ENCODE results near the gene PHF1. TPM values are rescaled to one million over a fixed set of nuclear protein-coding genes. Genes with fewer than 3 reads are reported as not detected.
A peak's percentile ranks its signal among the peaks of the same experiment; 100 is the strongest.

Gene PHF1
- total RNA-seq, 1 donor from 2014 or later: 13.7 TPM

GRCh38 chr6:33433001-33433543 lies 22.3 kb downstream of the PHF1 start:
- DNase-seq: no peak

GRCh38 chr6:33433544-33434191 lies 22.9 kb downstream of the PHF1 start:
- no peak for DNase-seq

- no peak for DNase-seq
Measured at GRCh38 chr6:33434961-33435360, 24.1 kb downstream of the PHF1 start.

GRCh38 chr6:33437666-33438065 lies 26.9 kb downstream of the PHF1 start:
- no peak for DNase-seq

GRCh38 chr6:33438978-33439594 lies 28.3 kb downstream of the PHF1 start:
- DNase-seq: no peak

GRCh38 chr6:33439956-33440648 lies 29.3 kb downstream of the PHF1 start:
- DNase-seq: no peak

- DNase-seq: no peak
Measured at GRCh38 chr6:33440649-33441309, 30.0 kb downstream of the PHF1 start.

GRCh38 chr6:33441457-33441856 lies 30.6 kb downstream of the PHF1 start:
- DNase-seq: no peak

- DNase-seq: no peak
Measured at GRCh38 chr6:33442283-33442682, 31.5 kb downstream of the PHF1 start.

- no peak for DNase-seq
Measured at GRCh38 chr6:33443025-33443424, 32.2 kb downstream of the PHF1 start.

GRCh38 chr6:33443619-33444504 lies 33.0 kb downstream of the PHF1 start:
- no peak for DNase-seq

- DNase-seq: no peak
Measured at GRCh38 chr6:33445119-33445603, 34.3 kb downstream of the PHF1 start.

GRCh38 chr6:33446356-33446755 lies 35.5 kb downstream of the PHF1 start:
- DNase-seq: no peak

GRCh38 chr6:33450434-33450833 lies 39.6 kb downstream of the PHF1 start:
- DNase-seq: no peak

GRCh38 chr6:33451606-33452005 lies 40.8 kb downstream of the PHF1 start:
- DNase-seq: no peak

GRCh38 chr6:33452496-33452895 lies 41.7 kb downstream of the PHF1 start:
- no peak for DNase-seq

GRCh38 chr6:33453393-33454008 lies 42.7 kb downstream of the PHF1 start:
- DNase-seq: no peak

GRCh38 chr6:33454009-33454946 lies 43.5 kb downstream of the PHF1 start, which contains the start of gene ZBTB9:
Gene ZBTB9 (plus strand): TSS chr6:33454576. CDS start chr6:33455101, 525 bp downstream.
- peak; percentile 91 for DNase-seq

GRCh38 chr6:33455051-33455450 lies 44.2 kb downstream of the PHF1 start:
- no peak for DNase-seq

GRCh38 chr6:33456156-33456555 lies 45.3 kb downstream of the PHF1 start:
- DNase-seq: no peak

Measured in skin of body (tissue), 2 donors.